Endothelial cell (in vitro differentiated cells): ENCODE results near the gene TECPR1. TPM values are rescaled to one million over a fixed set of nuclear protein-coding genes. Genes with fewer than 3 reads are reported as not detected.

Experiments
- DNase-seq: peaks from one replicate; pipeline ENCODE4 v3.0.0; 2021; ENCODE audit warnings: low spot score
- H3K27ac Mint-ChIP-seq: one replicate; pipeline ENCODE4 v1.8.0; 2021; ENCODE audit warnings: mixed read lengths, inconsistent platforms; ENCODE audit not compliant: unreplicated experiment
- H3K27me3 Mint-ChIP-seq: one replicate; pipeline ENCODE4 v1.8.0; 2021; ENCODE audit warnings: mild to moderate bottlenecking, moderate library complexity, mixed read lengths, inconsistent platforms; ENCODE audit not compliant: unreplicated experiment
- H3K36me3 Mint-ChIP-seq: one replicate; pipeline ENCODE4 v1.8.0; 2021; ENCODE audit warnings: mild to moderate bottlenecking, low read depth, mixed read lengths, inconsistent platforms; ENCODE audit not compliant: unreplicated experiment
- H3K4me1 Mint-ChIP-seq: one replicate; pipeline ENCODE4 v1.8.0; 2021; ENCODE audit warnings: mild to moderate bottlenecking, mixed read lengths, inconsistent platforms; ENCODE audit not compliant: unreplicated experiment
- H3K4me3 Mint-ChIP-seq: one replicate; pipeline ENCODE4 v1.8.0; 2021; ENCODE audit warnings: mild to moderate bottlenecking, mixed read lengths, inconsistent platforms; ENCODE audit not compliant: unreplicated experiment
- H3K9me3 Mint-ChIP-seq: one replicate; pipeline ENCODE4 v1.8.0; 2021; ENCODE audit warnings: mixed read lengths, inconsistent platforms; ENCODE audit not compliant: unreplicated experiment
- total RNA-seq: library from RNA; stranded (reverse); fragmentation: NEBNext Ultra II Directional; extraction: Animal tissue kit (Norgen Biotek cat#: 25700); gene quantifications from one replicate; pipeline ENCODE4 v1.2.1, GENCODE V29; 2021; ENCODE audit not compliant: unreplicated experiment
- TF ChIP-seq, protein P1 (sequence below): fragments of 200-600 bp; sonication (generic); IDR thresholded peaks from one replicate; pipeline ENCODE4 v1.5.0; 2021; ENCODE audit warnings: antibody characterized with exemption; ENCODE audit not compliant: unreplicated experiment

TECPR1 gene
- total RNA-seq, 1 donor from 2014 or later: 129 TPM

DNA sequence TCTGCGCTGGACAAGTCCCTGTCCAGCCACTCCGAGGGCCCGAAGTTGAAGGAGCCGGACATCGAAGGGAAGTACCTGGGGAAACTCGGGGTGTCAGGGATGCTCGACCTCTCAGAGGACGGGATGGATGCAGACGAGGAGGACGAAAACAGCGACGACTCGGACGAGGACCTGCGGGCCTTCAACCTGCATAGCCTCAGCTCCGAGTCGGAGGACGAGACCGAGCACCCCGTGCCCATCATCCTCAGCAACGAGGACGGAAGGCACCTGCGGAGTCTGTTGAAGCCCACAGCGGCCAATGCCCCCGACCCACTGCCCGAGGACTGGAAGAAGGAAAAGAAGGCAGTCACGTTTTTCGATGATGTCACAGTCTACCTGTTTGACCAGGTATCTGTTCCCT, 57.8 kb downstream of the TECPR1 start:
- H3K27me3 Mint-ChIP-seq: peaks cover 2% of the 10 kb centered on the region
- H3K27ac Mint-ChIP-seq: no peak overlapping the region
- H3K9me3 Mint-ChIP-seq: no peaks in the 10 kb centered on the region
- peaks cover 31% of the 10 kb centered on the region for H3K36me3 Mint-ChIP-seq
- H3K4me3 Mint-ChIP-seq: peak overlapping the region; percentile 47
- H3K4me1 Mint-ChIP-seq: peaks cover 7% of the 10 kb centered on the region
- TF ChIP-seq, protein P1, sequence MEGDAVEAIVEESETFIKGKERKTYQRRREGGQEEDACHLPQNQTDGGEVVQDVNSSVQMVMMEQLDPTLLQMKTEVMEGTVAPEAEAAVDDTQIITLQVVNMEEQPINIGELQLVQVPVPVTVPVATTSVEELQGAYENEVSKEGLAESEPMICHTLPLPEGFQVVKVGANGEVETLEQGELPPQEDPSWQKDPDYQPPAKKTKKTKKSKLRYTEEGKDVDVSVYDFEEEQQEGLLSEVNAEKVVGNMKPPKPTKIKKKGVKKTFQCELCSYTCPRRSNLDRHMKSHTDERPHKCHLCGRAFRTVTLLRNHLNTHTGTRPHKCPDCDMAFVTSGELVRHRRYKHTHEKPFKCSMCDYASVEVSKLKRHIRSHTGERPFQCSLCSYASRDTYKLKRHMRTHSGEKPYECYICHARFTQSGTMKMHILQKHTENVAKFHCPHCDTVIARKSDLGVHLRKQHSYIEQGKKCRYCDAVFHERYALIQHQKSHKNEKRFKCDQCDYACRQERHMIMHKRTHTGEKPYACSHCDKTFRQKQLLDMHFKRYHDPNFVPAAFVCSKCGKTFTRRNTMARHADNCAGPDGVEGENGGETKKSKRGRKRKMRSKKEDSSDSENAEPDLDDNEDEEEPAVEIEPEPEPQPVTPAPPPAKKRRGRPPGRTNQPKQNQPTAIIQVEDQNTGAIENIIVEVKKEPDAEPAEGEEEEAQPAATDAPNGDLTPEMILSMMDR: no peak
- no peak for DNase-seq

DNA sequence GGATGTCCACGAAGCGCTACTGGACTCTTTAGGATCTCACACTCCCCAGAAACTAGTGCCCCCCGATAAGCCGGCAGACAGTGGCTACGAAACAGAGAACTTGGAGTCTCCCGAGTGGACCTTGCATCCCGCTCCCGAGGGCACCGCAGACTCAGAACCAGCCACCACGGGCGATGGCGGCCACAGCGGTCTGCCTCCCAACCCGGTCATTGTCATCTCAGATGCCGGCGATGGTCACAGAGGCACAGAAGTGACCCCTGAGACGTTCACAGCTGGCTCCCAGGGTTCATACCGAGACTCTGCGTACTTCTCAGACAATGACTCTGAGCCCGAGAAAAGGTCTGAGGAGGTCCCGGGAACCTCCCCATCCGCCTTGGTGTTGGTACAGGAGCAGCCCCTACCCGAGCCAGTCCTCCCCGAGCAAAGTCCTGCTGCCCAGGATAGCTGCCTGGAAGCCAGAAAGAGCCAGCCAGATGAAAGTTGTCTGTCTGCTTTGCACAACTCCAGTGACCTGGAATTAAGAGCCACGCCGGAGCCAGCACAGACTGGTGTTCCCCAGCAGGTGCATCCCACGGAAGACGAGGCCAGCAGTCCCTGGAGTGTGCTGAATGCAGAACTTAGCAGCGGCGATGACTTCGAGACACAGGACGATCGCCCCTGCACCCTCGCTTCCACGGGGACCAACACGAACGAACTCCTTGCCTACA, 58.4 kb downstream of the TECPR1 start:
- H3K36me3 Mint-ChIP-seq: peaks cover 36% of the 10 kb centered on the region
- TF ChIP-seq, protein P1: no peak
- H3K9me3 Mint-ChIP-seq: no peaks in the 10 kb centered on the region
- no peak overlapping the region for H3K4me3 Mint-ChIP-seq
- peaks cover 2% of the 10 kb centered on the region for H3K27me3 Mint-ChIP-seq
- no peak overlapping the region for H3K27ac Mint-ChIP-seq
- no peak for DNase-seq
- H3K4me1 Mint-ChIP-seq: peaks cover 13% of the 10 kb centered on the region

DNA sequence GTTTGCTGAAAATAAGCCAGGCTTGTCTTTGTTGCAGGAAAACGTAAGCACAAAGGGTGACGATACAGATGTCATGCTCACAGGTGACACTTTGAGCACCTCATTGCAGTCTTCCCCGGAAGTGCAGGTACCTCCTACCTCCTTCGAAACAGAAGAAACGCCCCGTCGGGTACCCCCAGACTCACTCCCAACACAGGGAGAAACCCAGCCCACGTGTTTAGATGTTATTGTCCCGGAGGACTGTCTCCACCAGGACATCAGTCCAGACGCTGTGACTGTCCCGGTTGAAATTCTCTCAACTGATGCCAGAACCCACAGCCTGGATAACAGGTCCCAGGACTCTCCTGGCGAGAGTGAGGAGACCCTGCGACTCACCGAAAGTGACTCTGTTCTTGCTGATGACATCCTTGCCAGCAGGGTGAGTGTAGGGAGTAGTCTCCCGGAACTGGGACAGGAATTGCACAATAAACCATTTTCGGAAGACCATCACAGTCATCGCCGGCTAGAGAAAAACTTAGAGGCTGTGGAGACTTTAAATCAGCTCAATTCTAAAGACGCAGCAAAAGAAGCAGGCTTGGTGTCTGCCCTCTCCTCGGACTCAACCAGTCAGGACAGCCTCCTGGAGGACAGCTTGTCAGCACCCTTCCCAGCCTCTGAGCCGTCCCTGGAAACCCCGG, 59.1 kb downstream of the TECPR1 start:
- Mint-ChIP-seq H3K27me3 (peaks cover 2% of the 10 kb centered on the region), H3K4me1 (peaks cover 13% of the 10 kb centered on the region), H3K27ac (no peak overlapping the region), H3K9me3 (no peaks in the 10 kb centered on the region), H3K36me3 (peaks cover 40% of the 10 kb centered on the region), H3K4me3 (no peak overlapping the region)
- no peak for DNase-seq
- TF ChIP-seq, protein P1: no peak

DNA sequence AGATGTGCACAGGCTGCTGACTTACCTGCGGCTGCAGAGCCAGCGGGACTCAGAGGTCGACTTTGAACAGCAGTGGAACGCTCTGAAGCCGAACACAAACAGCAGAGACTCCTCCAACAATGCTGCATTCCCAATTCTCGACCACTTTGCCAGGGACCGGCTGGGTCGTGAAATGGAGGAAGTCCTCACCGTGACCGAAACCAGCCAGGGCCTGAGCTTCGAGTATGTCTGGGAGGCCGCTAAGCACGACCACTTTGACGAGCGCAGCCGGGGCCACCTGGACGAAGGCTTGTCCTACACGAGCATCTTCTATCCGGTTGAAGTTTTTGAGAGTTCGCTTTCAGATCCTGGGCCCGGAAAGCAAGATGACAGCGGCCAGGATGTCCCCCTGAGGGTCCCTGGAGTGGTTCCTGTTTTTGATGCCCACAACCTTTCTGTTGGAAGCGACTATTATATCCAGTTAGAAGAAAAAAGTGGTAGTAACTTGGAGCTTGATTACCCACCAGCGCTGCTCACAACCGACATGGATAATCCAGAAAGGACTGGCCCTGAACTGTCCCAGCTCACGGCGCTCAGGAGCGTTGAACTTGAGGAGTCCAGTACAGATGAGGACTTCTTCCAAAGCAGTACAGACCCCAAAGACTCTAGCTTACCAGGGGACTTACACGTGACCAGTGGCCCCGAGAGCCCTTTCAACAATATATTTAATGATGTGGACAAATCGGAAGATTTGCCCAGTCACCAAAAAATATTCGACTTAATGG, 60.2 kb downstream of the TECPR1 start:
- DNase-seq: no peak
- Mint-ChIP-seq H3K4me3 (no peak overlapping the region), H3K27me3 (no peaks in the 10 kb centered on the region), H3K27ac (peak overlapping the region; percentile 30), H3K36me3 (peaks cover 41% of the 10 kb centered on the region), H3K9me3 (no peaks in the 10 kb centered on the region), H3K4me1 (peaks cover 13% of the 10 kb centered on the region)
- TF ChIP-seq, protein P1: no peak
